Neural cell (in vitro differentiated cells): ENCODE data around the gene KYAT1. TPM values are rescaled to one million over a fixed set of nuclear protein-coding genes. Genes with fewer than 3 reads are reported as not detected.

Source experiments
- H2AFZ ChIP-seq: fragments of 200-600, 300-800 bp; sonication (generic), shearing (Covaris generic); 2 replicates; pipeline ENCODE4 v1.6.0; 2014; ENCODE audit warnings: low read depth, mild to moderate bottlenecking, antibody characterized with exemption, low read length, moderate library complexity
- H3F3A ChIP-seq: fragments of 200-600 bp; shearing (Covaris generic); 2 replicates; pipeline ENCODE4 v1.6.1; 2016; ENCODE audit warnings: mild to moderate bottlenecking, moderate library complexity, mixed read lengths, antibody characterized with exemption, low read length; ENCODE audit not compliant: insufficient read depth, poor library complexity, severe bottlenecking
- H3K27ac ChIP-seq: fragments of 200-600, 300-800 bp; sonication (generic), shearing (Covaris generic); 2 replicates; pipeline ENCODE4 v1.5.1; 2014; ENCODE audit warnings: mild to moderate bottlenecking, low read length, moderate library complexity
- H3K27me3 ChIP-seq: fragments of 300-800, 200-600 bp; sonication (generic), shearing (Covaris generic); 2 replicates; pipeline ENCODE4 v1.6.0; 2014; ENCODE audit warnings: mild to moderate bottlenecking, low read depth, low read length, moderate library complexity; ENCODE audit not compliant: insufficient read depth
- H3K36me3 ChIP-seq: fragments of 300-800, 200-600 bp; sonication (generic), shearing (Covaris generic); 2 replicates; pipeline ENCODE4 v1.5.1; 2014; ENCODE audit warnings: mild to moderate bottlenecking, antibody characterized with exemption, low read length, moderate library complexity; ENCODE audit not compliant: insufficient read depth
- H3K4me2 ChIP-seq: fragments of 300-800, 200-600 bp; sonication (generic), shearing (Covaris generic); 2 replicates; pipeline ENCODE4 v1.6.0; 2014; ENCODE audit warnings: mild to moderate bottlenecking, low read length
- H3K4me3 ChIP-seq: fragments of 300-800, 200-600 bp; sonication (generic), shearing (Covaris generic); 2 replicates; pipeline ENCODE4 v1.5.1; 2014; ENCODE audit warnings: mild to moderate bottlenecking, low read length, moderate library complexity
- H3K79me2 ChIP-seq: fragments of 200-600 bp; shearing (Covaris generic); replicated peaks from 2 replicates; pipeline ENCODE4 v1.6.0; 2014; ENCODE audit warnings: mild to moderate bottlenecking, low read length, moderate library complexity; ENCODE audit not compliant: insufficient read depth
- H3K9ac ChIP-seq: fragments of 300-800, 200-600 bp; sonication (generic), shearing (Covaris generic); 2 replicates; pipeline ENCODE4 v1.6.1; 2016; ENCODE audit warnings: mild to moderate bottlenecking, low read length, mixed read lengths
- H3K9me2 ChIP-seq: fragments of 200-600 bp; shearing (Covaris generic); 2 replicates; pipeline ENCODE4 v1.6.1; 2016; ENCODE audit warnings: mild to moderate bottlenecking, low read length, mixed read lengths; ENCODE audit not compliant: insufficient read depth
- H3K9me3 ChIP-seq: fragments of 200-600, 300-800 bp; sonication (generic), shearing (Covaris generic); 2 replicates; pipeline ENCODE4 v1.6.1; 2016; ENCODE audit warnings: mild to moderate bottlenecking, mixed run types, low read length, moderate library complexity, mixed read lengths
- H4K20me1 ChIP-seq: fragments of 200-600 bp; shearing (Covaris generic); 2 replicates; pipeline ENCODE4 v1.6.1; 2016; ENCODE audit warnings: mild to moderate bottlenecking, mixed run types; ENCODE audit not compliant: insufficient read depth
- EP300 ChIP-seq: fragments of 450-650 bp; conservative IDR thresholded peaks from 2 replicates; pipeline ENCODE4 v1.6.1; 2014; ENCODE audit warnings: antibody characterized with exemption, mild to moderate bottlenecking, moderate library complexity; ENCODE audit not compliant: poor library complexity, severe bottlenecking
- EZH2 ChIP-seq: fragments of 200-600, 300-800 bp; shearing (Covaris generic), sonication (generic); IDR thresholded peaks from 2 replicates; pipeline ENCODE4 v1.6.1; 2014; ENCODE audit warnings: antibody characterized with exemption, low read length, borderline replicate concordance, mild to moderate bottlenecking; ENCODE audit not compliant: insufficient read depth, poor library complexity, severe bottlenecking
- MXI1 ChIP-seq: fragments of 450-650 bp; conservative IDR thresholded peaks from 2 replicates; pipeline ENCODE4 v1.6.1; 2014; ENCODE audit warnings: antibody characterized with exemption, mild to moderate bottlenecking; ENCODE audit not compliant: poor library complexity, severe bottlenecking
- POLR2AphosphoS5 ChIP-seq: IDR thresholded peaks from 2 replicates; pipeline ENCODE4 v1.6.1; 2012
- RAD21 ChIP-seq: fragments of 450-650 bp; conservative IDR thresholded peaks from 2 replicates; pipeline ENCODE4 v1.6.1; 2014; ENCODE audit warnings: antibody characterized with exemption, mild to moderate bottlenecking, moderate library complexity
- SMC3 ChIP-seq: fragments of 450-650 bp; conservative IDR thresholded peaks from 2 replicates; pipeline ENCODE4 v1.6.1; 2014; ENCODE audit warnings: antibody characterized with exemption, mild to moderate bottlenecking, moderate library complexity; ENCODE audit not compliant: poor library complexity
- TAF1 ChIP-seq: IDR thresholded peaks from 2 replicates; pipeline ENCODE4 v1.6.1; 2012; ENCODE audit warnings: low read depth
- polyA plus RNA-seq: library from polyadenylated mRNA; depleted of rRNA; stranded (reverse); fragments of >200 nt; gene quantifications from 2 replicates; pipeline ENCODE4 v1.2.3, GENCODE V29; 2014
- TF ChIP-seq, protein P1 (sequence below): IDR thresholded peaks from 2 replicates; pipeline ENCODE4 v1.6.1; 2012; ENCODE audit warnings: borderline replicate concordance
- TF ChIP-seq, protein P2 (sequence below): fragments of 450-650 bp; IDR thresholded peaks from 2 replicates; pipeline ENCODE4 v1.5.1; 2014; ENCODE audit warnings: antibody characterized with exemption, mild to moderate bottlenecking, moderate library complexity; ENCODE audit not compliant: poor library complexity, severe bottlenecking

KYAT1 gene
- polyA plus RNA-seq, 1 donor from 2014 or later = 22.6 TPM

DNA sequence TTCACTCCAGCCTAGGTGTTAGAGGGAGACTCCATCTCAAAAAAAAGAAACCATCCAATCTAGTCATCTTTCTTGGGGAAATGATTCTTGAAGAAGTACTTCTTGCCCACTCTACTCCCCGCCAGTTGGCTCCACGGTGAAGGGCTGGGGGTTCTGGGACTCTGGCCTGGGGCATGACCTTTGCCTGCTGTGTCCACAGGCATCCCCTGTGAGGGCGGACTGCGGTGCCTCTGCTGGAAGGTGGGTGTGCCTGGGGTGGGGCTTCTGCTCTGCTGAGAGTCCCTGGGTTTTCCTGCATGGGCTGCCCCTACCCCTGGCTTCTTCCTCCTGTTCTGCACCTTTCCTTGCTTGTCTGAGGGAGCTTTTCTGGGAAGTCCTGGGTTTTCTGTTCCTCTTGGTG lies 91.2 kb downstream of the KYAT1 start:
- Histone ChIP-seq H3K9me2 (no peaks in the 10 kb centered on the region), H4K20me1 (no peaks in the 10 kb centered on the region), H3K4me2 (no peak overlapping the region), H3K27me3 (no peaks in the 10 kb centered on the region), H3K4me3 (no peak overlapping the region), H2AFZ (no peak overlapping the region), H3F3A (no peaks in the 10 kb centered on the region), H3K79me2 (peaks cover 13% of the 10 kb centered on the region), H3K9ac (no peak overlapping the region), H3K9me3 (no peaks in the 10 kb centered on the region), H3K27ac (no peak overlapping the region), H3K36me3 (no peaks in the 10 kb centered on the region)
- TF ChIP-seq EP300 (no peak), EZH2 (no peak), TAF1 (no peak), MXI1 (no peak), RAD21 (no peak), POLR2AphosphoS5 (no peak), SMC3 (no peak)
- TF ChIP-seq, protein P1, sequence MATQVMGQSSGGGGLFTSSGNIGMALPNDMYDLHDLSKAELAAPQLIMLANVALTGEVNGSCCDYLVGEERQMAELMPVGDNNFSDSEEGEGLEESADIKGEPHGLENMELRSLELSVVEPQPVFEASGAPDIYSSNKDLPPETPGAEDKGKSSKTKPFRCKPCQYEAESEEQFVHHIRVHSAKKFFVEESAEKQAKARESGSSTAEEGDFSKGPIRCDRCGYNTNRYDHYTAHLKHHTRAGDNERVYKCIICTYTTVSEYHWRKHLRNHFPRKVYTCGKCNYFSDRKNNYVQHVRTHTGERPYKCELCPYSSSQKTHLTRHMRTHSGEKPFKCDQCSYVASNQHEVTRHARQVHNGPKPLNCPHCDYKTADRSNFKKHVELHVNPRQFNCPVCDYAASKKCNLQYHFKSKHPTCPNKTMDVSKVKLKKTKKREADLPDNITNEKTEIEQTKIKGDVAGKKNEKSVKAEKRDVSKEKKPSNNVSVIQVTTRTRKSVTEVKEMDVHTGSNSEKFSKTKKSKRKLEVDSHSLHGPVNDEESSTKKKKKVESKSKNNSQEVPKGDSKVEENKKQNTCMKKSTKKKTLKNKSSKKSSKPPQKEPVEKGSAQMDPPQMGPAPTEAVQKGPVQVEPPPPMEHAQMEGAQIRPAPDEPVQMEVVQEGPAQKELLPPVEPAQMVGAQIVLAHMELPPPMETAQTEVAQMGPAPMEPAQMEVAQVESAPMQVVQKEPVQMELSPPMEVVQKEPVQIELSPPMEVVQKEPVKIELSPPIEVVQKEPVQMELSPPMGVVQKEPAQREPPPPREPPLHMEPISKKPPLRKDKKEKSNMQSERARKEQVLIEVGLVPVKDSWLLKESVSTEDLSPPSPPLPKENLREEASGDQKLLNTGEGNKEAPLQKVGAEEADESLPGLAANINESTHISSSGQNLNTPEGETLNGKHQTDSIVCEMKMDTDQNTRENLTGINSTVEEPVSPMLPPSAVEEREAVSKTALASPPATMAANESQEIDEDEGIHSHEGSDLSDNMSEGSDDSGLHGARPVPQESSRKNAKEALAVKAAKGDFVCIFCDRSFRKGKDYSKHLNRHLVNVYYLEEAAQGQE = no peak
- TF ChIP-seq, protein P2, sequence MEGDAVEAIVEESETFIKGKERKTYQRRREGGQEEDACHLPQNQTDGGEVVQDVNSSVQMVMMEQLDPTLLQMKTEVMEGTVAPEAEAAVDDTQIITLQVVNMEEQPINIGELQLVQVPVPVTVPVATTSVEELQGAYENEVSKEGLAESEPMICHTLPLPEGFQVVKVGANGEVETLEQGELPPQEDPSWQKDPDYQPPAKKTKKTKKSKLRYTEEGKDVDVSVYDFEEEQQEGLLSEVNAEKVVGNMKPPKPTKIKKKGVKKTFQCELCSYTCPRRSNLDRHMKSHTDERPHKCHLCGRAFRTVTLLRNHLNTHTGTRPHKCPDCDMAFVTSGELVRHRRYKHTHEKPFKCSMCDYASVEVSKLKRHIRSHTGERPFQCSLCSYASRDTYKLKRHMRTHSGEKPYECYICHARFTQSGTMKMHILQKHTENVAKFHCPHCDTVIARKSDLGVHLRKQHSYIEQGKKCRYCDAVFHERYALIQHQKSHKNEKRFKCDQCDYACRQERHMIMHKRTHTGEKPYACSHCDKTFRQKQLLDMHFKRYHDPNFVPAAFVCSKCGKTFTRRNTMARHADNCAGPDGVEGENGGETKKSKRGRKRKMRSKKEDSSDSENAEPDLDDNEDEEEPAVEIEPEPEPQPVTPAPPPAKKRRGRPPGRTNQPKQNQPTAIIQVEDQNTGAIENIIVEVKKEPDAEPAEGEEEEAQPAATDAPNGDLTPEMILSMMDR = no peak

DNA sequence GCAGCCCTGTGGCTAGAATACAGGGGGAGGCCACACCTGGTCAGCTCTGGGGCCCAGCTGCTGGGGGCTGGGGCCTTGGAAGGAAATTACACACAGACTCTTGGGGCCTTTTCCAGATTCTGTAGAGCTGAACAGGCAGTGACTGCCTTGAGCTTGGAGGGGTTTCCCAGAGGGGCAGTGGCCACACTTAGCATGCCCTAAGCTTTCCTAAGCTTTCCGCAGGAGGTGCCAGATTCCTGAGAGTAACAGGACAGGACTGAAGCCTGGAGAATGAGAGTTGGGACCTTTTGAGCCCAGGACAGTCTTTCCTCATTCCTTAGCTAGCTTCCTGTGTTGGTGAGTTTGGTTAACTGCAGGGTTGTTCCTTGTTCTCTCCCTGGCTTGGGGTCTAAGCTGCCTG lies 93.3 kb downstream of the KYAT1 start:
- Histone ChIP-seq H3K27me3 (no peaks in the 10 kb centered on the region), H3K4me2 (peak overlapping the region; percentile 95), H2AFZ (no peak overlapping the region), H3K36me3 (no peaks in the 10 kb centered on the region), H3K4me3 (peak overlapping the region; percentile 85), H3K9ac (peak overlapping the region; percentile 79), H3K9me3 (no peaks in the 10 kb centered on the region), H3K9me2 (no peaks in the 10 kb centered on the region), H3F3A (no peaks in the 10 kb centered on the region), H4K20me1 (no peaks in the 10 kb centered on the region), H3K79me2 (peaks cover 13% of the 10 kb centered on the region), H3K27ac (no peak overlapping the region)
- TF ChIP-seq EZH2 (no peak), POLR2AphosphoS5 (no peak), SMC3 (no peak), MXI1 (no peak), TAF1 (no peak), RAD21 (no peak), EP300 (no peak)
- TF ChIP-seq, protein P1 = no peak
- TF ChIP-seq, protein P2 = no peak
